ENCODE measurements around the gene RNF144A. TPM values are rescaled to one million over a fixed set of nuclear protein-coding genes. Genes with fewer than 3 reads are reported as not detected.

The RNF144A gene
- total RNA-seq, 2 experiments from 2014 or later, result 78.7 to 91.1 TPM

GRCh38 chr2:7016148-7016547, 98.9 kb downstream of the RNF144A start:
- no peak overlapping the region for H3K4me3 Mint-ChIP-seq
- H3K4me1 Mint-ChIP-seq, result peaks cover 14% of the 10 kb centered on the region
- H3K27ac Mint-ChIP-seq, result no peak overlapping the region
- ATAC-seq (ENCODE audit: low read depth) (no peak), DNase-seq (no peak)
- H3K36me3 Mint-ChIP-seq, result peaks cover 17% of the 10 kb centered on the region
- no peaks in the 10 kb centered on the region for H3K9me3 Mint-ChIP-seq
- no peaks in the 10 kb centered on the region for H3K27me3 Mint-ChIP-seq
- POLR2A ChIA-PET, result no interaction called here

GRCh38 chr2:7016601-7017211, 99.5 kb downstream of the RNF144A start:
- Mint-ChIP-seq H3K4me1 (peaks cover 14% of the 10 kb centered on the region), H3K4me3 (no peak overlapping the region), H3K27ac (no peak overlapping the region), H3K36me3 (peaks cover 17% of the 10 kb centered on the region), H3K9me3 (no peaks in the 10 kb centered on the region), H3K27me3 (no peaks in the 10 kb centered on the region)
- DNase-seq, result no peak
- no peak for ATAC-seq (ENCODE audit: low read depth)
- POLR2A ChIA-PET, result no interaction called here

DNA sequence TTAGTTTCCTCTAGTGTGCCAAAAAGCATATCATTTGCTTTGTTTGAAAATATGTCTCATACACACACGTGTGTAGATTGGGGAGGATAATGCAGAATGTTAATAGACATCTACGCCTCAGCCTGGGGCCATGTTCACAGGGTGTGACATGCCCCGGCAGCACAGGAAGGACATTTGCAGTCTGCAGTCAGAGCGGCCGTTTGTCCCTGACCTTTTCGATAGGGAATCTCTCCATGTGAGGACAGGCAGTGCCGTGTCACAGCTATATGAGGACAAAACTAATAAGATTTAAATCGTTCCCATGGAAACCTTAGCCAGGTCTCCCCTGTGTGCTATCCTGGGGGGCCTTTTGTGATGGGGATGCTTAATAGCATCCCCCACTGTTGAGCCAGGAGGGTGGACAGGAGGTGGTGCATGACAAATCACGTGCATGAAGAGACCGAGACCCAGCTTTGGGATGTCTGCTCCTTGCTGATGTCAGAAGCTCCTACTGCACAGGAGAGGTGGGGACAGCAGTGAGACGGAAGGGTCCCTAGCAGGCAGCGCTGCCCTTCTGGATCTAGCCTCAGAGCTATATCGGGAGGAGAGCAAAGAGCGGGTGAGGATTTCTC, 100.6 kb downstream of the RNF144A start:
- DNase-seq (no peak), ATAC-seq (ENCODE audit: low read depth) (no peak)
- Mint-ChIP-seq H3K4me1 (peaks cover 14% of the 10 kb centered on the region), H3K27me3 (no peaks in the 10 kb centered on the region), H3K36me3 (peaks cover 17% of the 10 kb centered on the region), H3K4me3 (no peak overlapping the region), H3K27ac (no peak overlapping the region), H3K9me3 (no peaks in the 10 kb centered on the region)
- POLR2A ChIA-PET, result no interaction called here

DNA sequence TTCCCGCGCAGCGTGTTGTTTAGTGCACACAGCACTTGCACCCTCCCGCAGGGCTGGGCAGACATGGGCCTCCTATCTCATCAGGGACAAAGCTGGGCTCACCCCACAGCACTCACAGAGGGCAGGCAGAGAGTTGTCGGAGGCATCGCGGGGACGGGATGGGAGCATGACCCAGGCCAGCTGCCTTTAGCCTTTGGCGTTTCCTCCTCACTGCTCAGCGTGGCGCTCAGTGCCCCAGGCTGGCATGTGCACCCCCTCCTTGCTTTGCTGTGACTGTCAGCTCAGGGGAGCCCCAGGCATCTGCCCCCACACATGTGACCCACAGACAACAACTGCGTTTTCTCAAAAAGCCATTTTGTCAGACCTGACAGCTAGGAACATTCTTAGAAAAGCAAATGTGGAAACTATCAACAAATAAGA, 101.1 kb downstream of the RNF144A start:
- POLR2A ChIA-PET, result no interaction called here

DNA sequence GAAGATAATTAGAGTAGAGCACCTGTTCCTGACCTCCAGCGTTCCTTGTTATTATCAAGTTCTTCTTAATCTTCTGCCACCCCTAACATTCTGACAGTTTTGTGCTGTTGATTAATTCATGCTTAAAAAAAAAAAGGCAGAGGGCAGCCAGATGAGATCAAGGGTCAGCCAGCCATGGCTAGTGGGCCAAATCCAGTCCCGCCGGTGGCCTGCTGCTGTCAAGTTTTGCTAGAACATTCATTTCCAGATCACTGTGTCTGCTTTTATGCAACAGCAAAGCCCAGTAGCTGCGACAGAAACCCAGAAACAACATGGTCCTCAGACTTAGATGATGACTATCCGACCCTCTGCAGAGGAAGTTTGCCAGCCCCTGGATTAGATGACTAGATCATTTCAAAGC, 101.6 kb downstream of the RNF144A start:
- ATAC-seq (ENCODE audit: low read depth) (no peak), DNase-seq (no peak)
- peaks cover 7% of the 10 kb centered on the region for H3K4me1 Mint-ChIP-seq
- no peak overlapping the region for H3K4me3 Mint-ChIP-seq
- peaks cover 23% of the 10 kb centered on the region for H3K36me3 Mint-ChIP-seq
- POLR2A ChIA-PET, result no interaction called here
- H3K9me3 Mint-ChIP-seq, result no peaks in the 10 kb centered on the region
- H3K27ac Mint-ChIP-seq, result no peak overlapping the region
- no peaks in the 10 kb centered on the region for H3K27me3 Mint-ChIP-seq

More for the DNA sequence above, 101.1 kb downstream of the RNF144A start:
- no peaks in the 10 kb centered on the region for H3K27me3 Mint-ChIP-seq
- H3K4me1 Mint-ChIP-seq, result peaks cover 11% of the 10 kb centered on the region
- ATAC-seq (ENCODE audit: low read depth) (no peak), DNase-seq (no peak)
- H3K4me3 Mint-ChIP-seq, result no peak overlapping the region
- no peak overlapping the region for H3K27ac Mint-ChIP-seq
- peaks cover 22% of the 10 kb centered on the region for H3K36me3 Mint-ChIP-seq
- H3K9me3 Mint-ChIP-seq, result no peaks in the 10 kb centered on the region

DNA sequence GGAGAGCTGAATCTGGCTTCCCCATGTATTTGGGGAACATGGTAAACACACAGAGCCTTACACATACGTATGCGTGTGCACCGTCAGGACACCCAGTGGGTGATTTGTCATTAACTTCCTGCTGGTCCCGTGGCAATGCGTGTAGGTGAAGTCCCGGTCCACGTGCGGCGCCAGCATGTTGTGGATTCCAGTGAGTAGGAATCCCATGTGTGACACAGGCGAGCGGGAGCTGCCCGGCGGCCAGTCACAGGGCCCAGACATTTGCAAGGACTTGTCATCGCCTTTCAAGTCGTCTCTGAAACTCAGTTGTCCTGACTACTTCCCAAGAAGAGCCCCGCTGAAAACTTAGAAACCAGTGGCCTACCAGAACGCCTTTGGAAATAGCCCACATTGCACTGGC, 102.0 kb downstream of the RNF144A start:
- no peaks in the 10 kb centered on the region for H3K27me3 Mint-ChIP-seq

DNA sequence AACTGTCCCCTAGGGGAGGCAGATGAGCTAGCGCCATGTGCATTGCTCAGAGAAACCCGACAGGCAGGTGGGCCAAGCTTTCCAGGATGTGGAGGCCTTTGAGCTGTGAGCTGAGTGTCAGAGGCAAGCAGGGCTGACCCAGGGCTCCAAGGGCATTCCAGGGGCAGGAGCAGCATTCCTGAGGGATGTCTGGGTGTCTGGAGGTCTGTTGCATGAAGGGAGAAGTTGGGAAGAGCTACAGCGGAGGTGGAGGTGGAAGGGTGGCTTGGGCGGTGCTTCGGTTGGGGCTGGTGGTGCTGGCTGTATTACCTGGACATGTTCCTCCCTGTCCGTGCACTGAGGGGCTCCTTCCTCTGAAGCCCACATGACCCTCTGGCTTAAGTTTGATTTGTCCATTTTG, 102.8 kb downstream of the RNF144A start:
- no peak overlapping the region for H3K27ac Mint-ChIP-seq
- H3K9me3 Mint-ChIP-seq, result no peaks in the 10 kb centered on the region

More for the DNA sequence above, 102.0 kb downstream of the RNF144A start:
- DNase-seq (no peak), ATAC-seq (ENCODE audit: low read depth) (no peak)
- Mint-ChIP-seq H3K36me3 (peaks cover 23% of the 10 kb centered on the region), H3K9me3 (no peaks in the 10 kb centered on the region), H3K27ac (no peak overlapping the region), H3K4me3 (no peak overlapping the region), H3K4me1 (peaks cover 3% of the 10 kb centered on the region)
- POLR2A ChIA-PET, result no interaction called here

GRCh38 chr2:7020468-7020867, 103.3 kb downstream of the RNF144A start:
- no peaks in the 10 kb centered on the region for H3K27me3 Mint-ChIP-seq
- H3K4me3 Mint-ChIP-seq, result no peak overlapping the region
- no peaks in the 10 kb centered on the region for H3K4me1 Mint-ChIP-seq
- no peak for DNase-seq
- no peak overlapping the region for H3K27ac Mint-ChIP-seq
- POLR2A ChIA-PET, result no interaction called here
- no peaks in the 10 kb centered on the region for H3K9me3 Mint-ChIP-seq
- peaks cover 23% of the 10 kb centered on the region for H3K36me3 Mint-ChIP-seq
- no peak for ATAC-seq (ENCODE audit: low read depth)

More for the DNA sequence above, 102.8 kb downstream of the RNF144A start:
- no peak overlapping the region for H3K4me3 Mint-ChIP-seq
- no peaks in the 10 kb centered on the region for H3K4me1 Mint-ChIP-seq
- peaks cover 23% of the 10 kb centered on the region for H3K36me3 Mint-ChIP-seq
- no peak for ATAC-seq (ENCODE audit: low read depth)
- no peaks in the 10 kb centered on the region for H3K27me3 Mint-ChIP-seq
- POLR2A ChIA-PET, result no interaction called here
- no peak for DNase-seq

- Mint-ChIP-seq H3K4me3 (no peak overlapping the region), H3K27ac (peak overlapping the region; percentile 68), H3K9me3 (no peaks in the 10 kb centered on the region), H3K4me1 (no peaks in the 10 kb centered on the region), H3K36me3 (peaks cover 23% of the 10 kb centered on the region), H3K27me3 (no peaks in the 10 kb centered on the region)
- POLR2A ChIA-PET, result no interaction called here
- no peak for DNase-seq
- no peak for ATAC-seq (ENCODE audit: low read depth)
Observed at GRCh38 chr2:7020939-7021470, 103.8 kb downstream of the RNF144A start.

DNA sequence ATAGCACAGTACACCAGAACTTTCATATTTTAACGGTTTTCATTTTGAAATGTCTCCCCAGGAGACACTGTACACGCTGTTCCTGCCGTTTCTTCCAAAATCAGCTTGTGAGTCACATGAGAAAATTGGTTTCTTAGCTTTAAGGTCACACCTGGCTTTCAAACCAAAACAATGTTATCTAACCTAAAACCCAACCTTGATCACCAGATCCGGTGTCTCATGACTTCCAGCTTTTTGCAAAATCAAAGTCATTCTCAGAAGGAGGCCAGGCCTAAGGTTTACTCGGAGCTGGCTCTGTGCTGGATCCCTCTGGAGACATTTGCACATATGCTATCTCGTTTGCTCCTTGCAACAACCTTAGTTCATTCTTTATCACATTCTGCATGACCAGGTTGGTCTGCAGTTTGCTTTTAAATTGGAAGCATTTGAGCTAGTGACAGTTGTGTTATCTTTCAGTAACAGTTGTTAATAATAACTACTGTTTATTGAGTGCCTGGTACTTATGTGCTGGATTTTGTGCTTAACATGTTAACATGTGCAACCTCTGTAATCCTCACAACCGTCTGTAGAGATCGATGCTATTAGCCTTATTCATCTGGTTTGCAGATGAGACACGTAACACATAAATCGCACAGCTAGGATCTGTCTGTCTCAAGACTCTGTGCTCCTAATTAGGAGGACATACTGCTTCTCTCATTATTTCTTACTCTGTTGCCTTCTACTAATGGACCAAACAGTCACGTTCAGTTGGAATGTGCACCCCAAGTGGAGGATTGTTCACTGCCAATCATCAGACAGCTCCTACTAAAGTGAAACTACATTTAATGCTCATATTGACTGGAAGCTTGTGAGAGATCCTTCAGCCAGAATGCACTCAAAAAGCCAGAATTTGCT, 105.5 kb downstream of the RNF144A start:
- H3K4me1 Mint-ChIP-seq, result no peaks in the 10 kb centered on the region
- no peak for ATAC-seq (ENCODE audit: low read depth)
- no peak overlapping the region for H3K4me3 Mint-ChIP-seq
- H3K27me3 Mint-ChIP-seq, result no peaks in the 10 kb centered on the region
- no peak overlapping the region for H3K27ac Mint-ChIP-seq
- POLR2A ChIA-PET, result no interaction called here
- DNase-seq, result no peak
- H3K36me3 Mint-ChIP-seq, result peaks cover 23% of the 10 kb centered on the region
- H3K9me3 Mint-ChIP-seq, result no peaks in the 10 kb centered on the region

GRCh38 chr2:7023542-7023941, 106.3 kb downstream of the RNF144A start:
- POLR2A ChIA-PET, result no interaction called here
- Mint-ChIP-seq H3K4me3 (no peak overlapping the region), H3K27me3 (no peaks in the 10 kb centered on the region), H3K36me3 (peaks cover 24% of the 10 kb centered on the region), H3K27ac (no peak overlapping the region), H3K4me1 (no peaks in the 10 kb centered on the region), H3K9me3 (no peaks in the 10 kb centered on the region)
- ATAC-seq (ENCODE audit: low read depth), result no peak
- no peak for DNase-seq

DNA sequence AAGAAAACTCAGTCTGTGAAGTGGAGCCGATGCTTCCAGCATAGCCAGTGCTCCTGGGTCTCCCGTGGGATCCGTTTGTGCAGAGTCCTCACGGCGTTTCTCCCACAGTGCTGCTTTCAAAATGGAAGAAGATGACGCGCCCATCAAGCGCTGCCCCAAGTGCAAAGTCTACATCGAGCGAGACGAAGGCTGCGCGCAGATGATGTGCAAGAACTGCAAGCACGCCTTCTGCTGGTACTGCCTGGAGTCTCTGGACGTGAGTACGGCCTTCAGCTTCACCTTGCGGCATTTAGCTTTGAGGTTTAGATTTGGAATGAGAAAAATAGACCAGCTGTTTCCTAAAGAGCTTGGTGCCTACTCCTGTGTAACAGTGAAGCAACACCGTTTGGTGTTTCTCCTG, 107.0 kb downstream of the RNF144A start:
- Mint-ChIP-seq H3K36me3 (peaks cover 26% of the 10 kb centered on the region), H3K9me3 (no peaks in the 10 kb centered on the region), H3K27ac (no peak overlapping the region), H3K27me3 (no peaks in the 10 kb centered on the region), H3K4me1 (no peaks in the 10 kb centered on the region), H3K4me3 (no peak overlapping the region)
- ATAC-seq (ENCODE audit: low read depth) (no peak), DNase-seq (no peak)
- POLR2A ChIA-PET, result no interaction called here

DNA sequence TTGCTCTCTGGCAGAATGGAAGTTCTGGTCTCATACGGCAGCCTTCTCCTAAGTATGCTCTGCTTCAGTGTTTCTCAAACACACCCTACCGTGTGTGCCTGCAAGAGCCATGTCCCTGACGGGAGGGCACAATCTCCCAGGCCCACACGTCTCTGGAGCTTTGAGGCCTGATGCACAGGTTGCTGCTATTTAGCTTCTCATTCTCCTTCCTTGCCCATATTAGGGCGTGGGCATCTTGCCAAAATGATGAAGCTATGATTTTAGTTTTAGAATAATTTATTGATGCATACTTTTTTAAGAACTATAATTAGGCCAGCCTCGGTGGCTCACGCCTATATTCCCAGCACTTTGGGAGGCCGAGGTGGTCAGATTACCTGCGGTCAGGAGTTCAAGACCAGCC, 107.9 kb downstream of the RNF144A start:
- H3K27me3 Mint-ChIP-seq, result no peaks in the 10 kb centered on the region
- peaks cover 24% of the 10 kb centered on the region for H3K36me3 Mint-ChIP-seq
- no peak overlapping the region for H3K27ac Mint-ChIP-seq
- no peaks in the 10 kb centered on the region for H3K4me1 Mint-ChIP-seq
- no peak overlapping the region for H3K4me3 Mint-ChIP-seq
- POLR2A ChIA-PET, result no interaction called here
- H3K9me3 Mint-ChIP-seq, result no peaks in the 10 kb centered on the region
- ATAC-seq (ENCODE audit: low read depth), result no peak
- DNase-seq, result no peak

GRCh38 chr2:7026742-7027141, 109.5 kb downstream of the RNF144A start:
- H3K36me3 Mint-ChIP-seq, result peaks cover 30% of the 10 kb centered on the region
- ATAC-seq (ENCODE audit: low read depth) (no peak), DNase-seq (no peak)
- no peaks in the 10 kb centered on the region for H3K27me3 Mint-ChIP-seq
- H3K4me3 Mint-ChIP-seq, result no peak overlapping the region
- H3K9me3 Mint-ChIP-seq, result no peaks in the 10 kb centered on the region
- POLR2A ChIA-PET, result no interaction called here
- H3K4me1 Mint-ChIP-seq, result peaks cover 8% of the 10 kb centered on the region
- no peak overlapping the region for H3K27ac Mint-ChIP-seq
